Activated T-helper 17 cell treated with anti-CD3 and anti-CD28 coated beads, Interleukin-2, amount 50 U/mL, for 72 hours (primary cell): Measurements from ENCODE around the gene CEMIP2. TPM values are rescaled to one million over a fixed set of nuclear protein-coding genes. Genes with fewer than 3 reads are reported as not detected.

Source experiments
- total RNA-seq, 2 donors: library from RNA; stranded (reverse); gene quantifications; one replicate each; pipeline ENCODE4 v1.2.3, GENCODE V29; 2022

Gene CEMIP2
- total RNA-seq, 2 donors from 2014 or later: 75.3 to 89.1 TPM

Other genes with a start within 250 kb of the CEMIP2 start
- 10 to 100 TPM in 1 of 2 donors, 1 to 10 TPM in 1; 7.1 to 15.6 TPM for gene ABHD17B, start 142.7 kb upstream of the CEMIP2 start, total RNA-seq
- 10 to 100 TPM in 1 of 2 donors, 1 to 10 TPM in 1; 7.1 to 10.9 TPM for gene C9orf85, start 143.1 kb upstream of the CEMIP2 start, total RNA-seq